Vagina (tissue), 2 donors: ENCODE results near the gene EEF1A2. TPM values are rescaled to one million over a fixed set of nuclear protein-coding genes. Genes with fewer than 3 reads are reported as not detected.

Experiments used
- DNase-seq, 2 donors: peaks; one replicate each; pipeline ENCODE4 v3.0.0-alpha.2; 2017; ENCODE audit errors: extremely low spot score in 2 of 2
- H3K27ac ChIP-seq: fragments of 200-600 bp; sonication (generic); one replicate; pipeline ENCODE4 v1.5.1; 2019
- H3K27me3 ChIP-seq: fragments of 200-600 bp; sonication (generic); one replicate; pipeline ENCODE4 v1.5.1; 2019
- H3K36me3 ChIP-seq, 2 donors: fragments of 200-600 bp; sonication (generic); one replicate each; pipeline ENCODE4 v1.5.1; 2017 to 2019
- H3K4me1 ChIP-seq: fragments of 200-600 bp; sonication (generic); one replicate; pipeline ENCODE4 v1.5.1; 2019
- H3K4me3 ChIP-seq, 2 donors: fragments of 200-600 bp; sonication (generic); 1 replicate in 1 of 2; 2 replicates in 1 of 2; pipeline ENCODE4 v1.5.1; 2016 to 2019
- H3K9me3 ChIP-seq: fragments of 200-600 bp; sonication (generic); one replicate; pipeline ENCODE4 v1.5.1; 2019
- POLR2A ChIP-seq, 2 donors: fragments of 450-650 bp; IDR thresholded peaks; one replicate each; pipeline ENCODE4 v1.6.1; 2017; ENCODE audit warnings: antibody characterized with exemption in 2 of 2, mild to moderate bottlenecking in 2 of 2, moderate library complexity in 2 of 2
- POLR2AphosphoS5 ChIP-seq, 2 donors: sonication (generic); formaldehyde crosslinking; IDR thresholded peaks; one replicate each; pipeline ENCODE4 v1.9.0; 2017; ENCODE audit warnings: antibody characterized with exemption in 2 of 2, mild to moderate bottlenecking in 2 of 2, low read depth in 1 of 2; ENCODE audit not compliant: insufficient read depth in 1 of 2
- intact Hi-C: fragments of 100-400 bp; cut with DNase I; formaldehyde crosslinking; loops from one replicate; pipeline ENCODE4 v1.15.1; 2023
- total RNA-seq: library from RNA; depleted of rRNA; stranded (reverse); fragments of >200 nt; gene quantifications from one replicate; pipeline ENCODE4 v1.2.3, GENCODE V29; 2016
- TF ChIP-seq, protein P1 (sequence below), 3 experiments: fragments of 450-650 bp in 2 of 3; fragments of 200-600 bp in 1 of 3; sonication (generic) in 1 of 3; IDR thresholded peaks; one replicate each; pipeline ENCODE4 v1.5.1; 2017 to 2019; ENCODE audit warnings: antibody characterized with exemption in 3 of 3, mild to moderate bottlenecking in 2 of 3, moderate library complexity in 2 of 3

EEF1A2 gene
- total RNA-seq, 1 donor from 2014 or later = 9.8 TPM

- intact Hi-C loops = no loop called here
- no peaks in the 10 kb centered on the region for H3K9me3 ChIP-seq
- H3K27me3 ChIP-seq = peaks cover 12% of the 10 kb centered on the region
- no peak for TF ChIP-seq POLR2AphosphoS5 (IDR thresholded peaks at IDR 0.05; ENCODE audit: insufficient read depth in 1 of 2, low read depth in 1 of 2)
- no peak for TF ChIP-seq POLR2A (IDR thresholded peaks at IDR 0.05)
- TF ChIP-seq, protein P1, sequence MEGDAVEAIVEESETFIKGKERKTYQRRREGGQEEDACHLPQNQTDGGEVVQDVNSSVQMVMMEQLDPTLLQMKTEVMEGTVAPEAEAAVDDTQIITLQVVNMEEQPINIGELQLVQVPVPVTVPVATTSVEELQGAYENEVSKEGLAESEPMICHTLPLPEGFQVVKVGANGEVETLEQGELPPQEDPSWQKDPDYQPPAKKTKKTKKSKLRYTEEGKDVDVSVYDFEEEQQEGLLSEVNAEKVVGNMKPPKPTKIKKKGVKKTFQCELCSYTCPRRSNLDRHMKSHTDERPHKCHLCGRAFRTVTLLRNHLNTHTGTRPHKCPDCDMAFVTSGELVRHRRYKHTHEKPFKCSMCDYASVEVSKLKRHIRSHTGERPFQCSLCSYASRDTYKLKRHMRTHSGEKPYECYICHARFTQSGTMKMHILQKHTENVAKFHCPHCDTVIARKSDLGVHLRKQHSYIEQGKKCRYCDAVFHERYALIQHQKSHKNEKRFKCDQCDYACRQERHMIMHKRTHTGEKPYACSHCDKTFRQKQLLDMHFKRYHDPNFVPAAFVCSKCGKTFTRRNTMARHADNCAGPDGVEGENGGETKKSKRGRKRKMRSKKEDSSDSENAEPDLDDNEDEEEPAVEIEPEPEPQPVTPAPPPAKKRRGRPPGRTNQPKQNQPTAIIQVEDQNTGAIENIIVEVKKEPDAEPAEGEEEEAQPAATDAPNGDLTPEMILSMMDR (IDR thresholded peaks at IDR 0.05) = no peak
- H3K4me1 ChIP-seq = peaks cover 10% of the 10 kb centered on the region
- no peak overlapping the region for H3K27ac ChIP-seq
- no peak for DNase-seq
- H3K4me3 ChIP-seq = no peak overlapping the region
- H3K36me3 ChIP-seq = no peaks in the 10 kb centered on the region
Measured at GRCh38 chr20:63503524-63503923, 4.6 kb upstream of the EEF1A2 start.

DNA sequence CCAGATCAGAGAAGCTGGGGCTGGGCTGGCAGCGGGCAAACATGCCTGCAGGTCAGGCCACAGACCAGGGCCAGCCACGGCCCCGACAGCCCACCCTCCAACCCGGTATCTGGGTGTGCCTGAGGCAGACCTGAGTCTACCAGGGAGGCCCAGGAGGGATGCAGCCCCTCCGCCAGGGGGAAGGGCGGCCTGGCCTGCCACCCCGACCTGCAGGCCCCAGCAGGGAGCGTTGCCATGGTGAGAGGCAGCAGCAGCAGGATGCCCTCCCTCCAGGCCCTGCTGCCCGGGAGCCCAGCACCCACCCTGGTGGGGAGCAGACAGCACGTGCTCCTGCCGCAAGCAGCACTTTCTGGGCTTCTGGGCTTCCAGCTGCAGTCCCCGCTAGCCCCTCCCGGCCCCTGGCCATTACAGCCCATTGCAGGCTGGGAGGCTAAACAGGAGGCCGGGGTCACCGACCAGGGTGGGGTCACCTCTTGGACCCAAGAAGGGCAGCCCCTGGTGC lies 3.8 kb upstream of the EEF1A2 start:
- no peak for DNase-seq
- TF ChIP-seq POLR2A (IDR thresholded peaks at IDR 0.05) (no peak), POLR2AphosphoS5 (IDR thresholded peaks at IDR 0.05; ENCODE audit: insufficient read depth in 1 of 2, low read depth in 1 of 2) (no peak)
- TF ChIP-seq, protein P1 (IDR thresholded peaks at IDR 0.05) = no peak
- Histone ChIP-seq H3K4me3 (no peak overlapping the region), H3K36me3 (no peaks in the 10 kb centered on the region), H3K4me1 (peaks cover 18% of the 10 kb centered on the region), H3K27me3 (peaks cover 20% of the 10 kb centered on the region), H3K27ac (no peak overlapping the region), H3K9me3 (no peaks in the 10 kb centered on the region)
- intact Hi-C loops = no loop called here

DNA sequence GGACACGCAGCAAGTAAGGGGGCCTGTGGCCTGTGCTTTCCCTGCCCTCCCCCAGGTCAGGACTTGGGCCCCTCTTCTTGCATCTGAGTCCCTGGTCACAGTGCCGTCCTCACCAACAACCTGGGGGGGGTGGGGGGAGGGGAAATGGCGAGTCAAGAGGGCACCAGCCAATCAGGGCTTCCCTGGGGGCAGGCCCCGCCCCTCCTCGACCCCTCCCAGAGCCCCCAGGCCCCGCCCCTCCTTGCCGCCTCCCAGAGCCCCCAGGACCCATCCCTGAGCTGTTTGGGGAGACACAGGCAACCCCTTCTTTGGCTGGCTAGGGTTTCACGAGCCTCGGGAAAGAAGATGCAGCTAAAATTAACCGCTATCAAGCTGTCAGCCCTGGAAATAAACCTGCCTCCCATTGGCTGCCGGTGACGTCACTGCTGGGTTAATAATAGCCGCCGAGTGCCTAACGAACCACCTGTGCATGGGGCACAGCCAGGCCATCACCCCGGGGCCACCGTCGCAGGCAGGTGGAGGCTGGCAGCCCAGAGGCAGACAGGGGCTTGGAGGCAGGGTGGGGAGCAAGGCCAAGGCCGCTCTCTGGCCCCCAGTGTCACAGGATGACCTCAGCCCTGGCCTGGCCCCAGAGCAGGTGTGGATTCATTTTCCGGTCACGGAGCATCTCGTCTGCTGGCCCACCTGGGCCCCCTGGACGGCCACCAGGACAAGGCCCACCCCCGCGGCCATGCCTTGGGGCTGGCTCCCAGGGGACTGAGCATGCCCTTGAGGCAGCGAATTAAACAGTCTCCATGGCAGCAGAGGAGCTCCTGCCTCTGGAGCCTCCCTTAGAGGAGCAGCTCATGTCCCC lies 3.2 kb upstream of the EEF1A2 start:
- TF ChIP-seq POLR2AphosphoS5 (IDR thresholded peaks at IDR 0.05; ENCODE audit: insufficient read depth in 1 of 2, low read depth in 1 of 2) (no peak), POLR2A (IDR thresholded peaks at IDR 0.05) (no peak)
- TF ChIP-seq, protein P1 (IDR thresholded peaks at IDR 0.05) = no peak

DNA sequence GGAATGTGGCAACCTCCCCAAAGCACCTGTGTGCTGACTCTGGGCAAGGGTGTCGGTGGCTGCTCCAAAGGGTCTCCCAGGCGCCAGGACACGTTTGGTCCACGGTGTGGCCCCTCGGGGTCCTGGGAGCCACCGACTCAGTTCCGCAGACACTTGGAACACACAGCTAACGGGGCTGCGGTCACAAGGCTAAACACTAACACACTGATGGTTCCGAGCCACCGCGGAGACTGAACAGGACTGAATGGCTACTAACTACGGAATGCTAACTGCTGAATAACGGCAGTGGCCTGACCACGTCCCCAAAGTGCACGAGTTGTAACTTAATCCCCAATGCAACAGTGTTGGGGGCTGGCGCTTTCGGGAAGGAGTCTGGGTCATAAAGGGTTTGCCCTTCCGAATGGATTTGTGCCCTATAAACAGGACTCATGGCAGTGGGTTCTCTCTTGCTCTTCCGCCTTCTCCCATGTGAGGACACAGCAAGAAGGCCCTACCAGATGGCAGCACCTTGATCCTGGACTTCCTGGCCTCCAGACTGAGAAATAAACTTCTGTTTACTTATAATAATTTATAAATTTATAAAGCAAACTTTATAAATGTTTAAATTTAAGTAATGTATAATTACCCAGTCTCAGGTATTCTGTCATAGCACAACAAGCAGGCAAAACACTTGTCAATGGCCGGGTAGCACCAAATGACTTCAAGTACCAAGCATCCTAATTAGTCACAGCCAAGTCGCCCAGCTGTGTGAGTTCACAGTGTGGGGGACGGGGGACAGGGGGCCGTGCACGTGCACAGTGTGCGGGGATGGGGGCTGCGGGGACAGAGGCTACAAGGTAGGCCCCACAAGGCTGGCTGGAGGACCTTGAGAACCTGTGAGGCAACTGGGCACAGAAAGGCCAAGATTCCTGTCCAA lies 2.3 kb upstream of the EEF1A2 start:
- Histone ChIP-seq H3K36me3 (no peaks in the 10 kb centered on the region), H3K4me3 (no peak overlapping the region), H3K4me1 (peaks cover 22% of the 10 kb centered on the region), H3K27me3 (peaks cover 20% of the 10 kb centered on the region), H3K9me3 (no peaks in the 10 kb centered on the region), H3K27ac (no peak overlapping the region)
- TF ChIP-seq, protein P1 (IDR thresholded peaks at IDR 0.05) = no peak
- TF ChIP-seq POLR2A (IDR thresholded peaks at IDR 0.05) (no peak), POLR2AphosphoS5 (IDR thresholded peaks at IDR 0.05; ENCODE audit: insufficient read depth in 1 of 2, low read depth in 1 of 2) (no peak)
- no peak for DNase-seq
- intact Hi-C loops = no loop called here

More for the DNA sequence above, 3.2 kb upstream of the EEF1A2 start:
- no peaks in the 10 kb centered on the region for H3K9me3 ChIP-seq
- H3K4me3 ChIP-seq = no peak overlapping the region
- H3K27me3 ChIP-seq = peaks cover 20% of the 10 kb centered on the region
- H3K36me3 ChIP-seq = no peaks in the 10 kb centered on the region
- intact Hi-C loops = no loop called here
- no peak overlapping the region for H3K27ac ChIP-seq
- H3K4me1 ChIP-seq = peaks cover 18% of the 10 kb centered on the region
- no peak for DNase-seq
